OCI-LY7 (cell line): ENCODE results near the gene CERS6.

Experiments used
- CTCF ChIP-seq: fragments of 200-600 bp; sonication (generic); conservative IDR thresholded peaks from 2 replicates; pipeline ENCODE4 v1.5.1; 2014; ENCODE audit warnings: mild to moderate bottlenecking, antibody characterized with exemption, low read length, moderate library complexity, mixed read lengths
- EZH2phosphoT487 ChIP-seq: fragments of 200-600 bp; sonication (generic); IDR thresholded peaks from 2 replicates; pipeline ENCODE4 v1.6.1; 2018; ENCODE audit warnings: low read depth, borderline replicate concordance, mild to moderate bottlenecking, mixed run types, antibody characterized with exemption, low read length, moderate library complexity, mixed read lengths

- no peak for TF ChIP-seq CTCF
- no peak for TF ChIP-seq EZH2phosphoT487
Observed at GRCh38 chr2:168748461-168748860, 292.4 kb downstream of the CERS6 start.
